H9 (cell line): ENCODE data around the gene UST. TPM values are rescaled to one million over a fixed set of nuclear protein-coding genes. Genes with fewer than 3 reads are reported as not detected.

Experiments used
- DNase-seq: peaks from one replicate; pipeline ENCODE4 v3.0.0-alpha.2; 2017
- H2AFZ ChIP-seq: one replicate; pipeline ENCODE4 v1.6.1; 2013; ENCODE audit warnings: mild to moderate bottlenecking, low read length, control low read depth, moderate library complexity
- H2AK5ac ChIP-seq: 2 replicates; pipeline ENCODE4 v1.6.1; 2013; ENCODE audit warnings: low read length, control low read depth, mixed read lengths; ENCODE audit not compliant: insufficient read length
- H2BK120ac ChIP-seq: one replicate; pipeline ENCODE4 v1.6.1; 2013; ENCODE audit warnings: low read depth, mild to moderate bottlenecking, low read length, control low read depth, inconsistent platforms; ENCODE audit not compliant: poor library complexity, severe bottlenecking
- H2BK12ac ChIP-seq: 2 replicates; pipeline ENCODE4 v1.6.1; 2013; ENCODE audit warnings: low read length, control low read depth, mixed read lengths, low read depth; ENCODE audit not compliant: insufficient read length
- H2BK15ac ChIP-seq: 2 replicates; pipeline ENCODE4 v1.6.1; 2013; ENCODE audit warnings: low read depth, low read length, control low read depth
- H2BK20ac ChIP-seq: one replicate; pipeline ENCODE4 v1.6.1; 2013; ENCODE audit warnings: low read depth, mild to moderate bottlenecking, low read length, control low read depth, inconsistent platforms; ENCODE audit not compliant: poor library complexity, severe bottlenecking
- H2BK5ac ChIP-seq: 2 replicates; pipeline ENCODE4 v1.6.1; 2013; ENCODE audit warnings: low read length, control low read depth, mixed read lengths; ENCODE audit not compliant: insufficient read length
- H3K14ac ChIP-seq: 2 replicates; pipeline ENCODE4 v1.6.1; 2013; ENCODE audit warnings: low read length, control low read depth; ENCODE audit not compliant: insufficient read depth
- H3K18ac ChIP-seq: 2 replicates; pipeline ENCODE4 v1.6.1; 2013; ENCODE audit warnings: low read depth, mild to moderate bottlenecking, mixed read lengths, low read length, control low read depth; ENCODE audit not compliant: insufficient read length
- H3K23ac ChIP-seq: 2 replicates; pipeline ENCODE4 v1.6.1; 2013; ENCODE audit warnings: low read length, control low read depth, mixed read lengths, low read depth; ENCODE audit not compliant: insufficient read length
- H3K23me2 ChIP-seq: 2 replicates; pipeline ENCODE4 v1.6.1; 2013; ENCODE audit warnings: low read depth, mild to moderate bottlenecking, mixed read lengths, low read length, control low read depth; ENCODE audit not compliant: insufficient read length, poor library complexity, severe bottlenecking
- H3K27ac ChIP-seq: 2 replicates; pipeline ENCODE4 v1.5.1; 2013; ENCODE audit warnings: low read length, control low read depth, mixed read lengths, low read depth; ENCODE audit not compliant: insufficient read length
- H3K27me3 ChIP-seq: 2 replicates; pipeline ENCODE4 v1.6.1; 2013; ENCODE audit warnings: low read length, control low read depth, inconsistent platforms; ENCODE audit not compliant: insufficient read depth
- H3K4ac ChIP-seq: 2 replicates; pipeline ENCODE4 v1.6.1; 2013; ENCODE audit warnings: low read depth, mild to moderate bottlenecking, control low read depth, inconsistent platforms, low read length, moderate library complexity
- H3K4me1 ChIP-seq: 2 replicates; pipeline ENCODE4 v1.6.1; 2013; ENCODE audit warnings: low read length, control low read depth, inconsistent platforms; ENCODE audit not compliant: insufficient read depth
- H3K4me2 ChIP-seq: 2 replicates; pipeline ENCODE4 v1.6.1; 2013; ENCODE audit warnings: low read length, control low read depth, mixed read lengths; ENCODE audit not compliant: insufficient read length, insufficient read depth
- H3K56ac ChIP-seq: 2 replicates; pipeline ENCODE4 v1.6.1; 2013; ENCODE audit warnings: low read depth, mild to moderate bottlenecking, mixed read lengths, low read length, control low read depth; ENCODE audit not compliant: insufficient read length
- H3K79me1 ChIP-seq: 2 replicates; pipeline ENCODE4 v1.6.1; 2013; ENCODE audit warnings: low read depth, mild to moderate bottlenecking, moderate library complexity, low read length, control low read depth, inconsistent platforms; ENCODE audit not compliant: insufficient read depth, poor library complexity, severe bottlenecking
- H3K79me2 ChIP-seq: 2 replicates; pipeline ENCODE4 v1.6.1; 2013; ENCODE audit warnings: low read length, control low read depth, inconsistent platforms; ENCODE audit not compliant: insufficient read depth
- H3K9ac ChIP-seq: 2 replicates; pipeline ENCODE4 v1.6.1; 2013; ENCODE audit warnings: low read length, control low read depth, mixed read lengths; ENCODE audit not compliant: insufficient read length; ENCODE audit errors: extremely low read depth
- H3K9me3 ChIP-seq: one replicate; pipeline ENCODE4 v1.6.1; 2013; ENCODE audit warnings: low read depth, low read length, inconsistent platforms; ENCODE audit not compliant: control insufficient read depth
- H3T11ph ChIP-seq: one replicate; pipeline ENCODE4 v1.6.1; 2013; ENCODE audit warnings: mild to moderate bottlenecking, low read length, control low read depth, inconsistent platforms
- H4K20me1 ChIP-seq: one replicate; pipeline ENCODE4 v1.6.1; 2013; ENCODE audit not compliant: control insufficient read depth, insufficient read length, insufficient read depth
- H4K5ac ChIP-seq: 2 replicates; pipeline ENCODE4 v1.6.1; 2013; ENCODE audit warnings: low read depth, mild to moderate bottlenecking, mixed read lengths, low read length, control low read depth; ENCODE audit not compliant: insufficient read length
- H4K8ac ChIP-seq: replicated peaks from 2 replicates; pipeline ENCODE4 v1.6.1; 2013; ENCODE audit warnings: low read length, control low read depth, mixed read lengths, low read depth; ENCODE audit not compliant: insufficient read length
- H4K91ac ChIP-seq: 2 replicates; pipeline ENCODE4 v1.6.1; 2013; ENCODE audit warnings: low read depth, mild to moderate bottlenecking, moderate library complexity, mixed read lengths, low read length, control low read depth; ENCODE audit not compliant: insufficient read length
- H3K27ac Mint-ChIP-seq, 3 experiments: 2 replicates in 2 of 3; 3 replicates in 1 of 3; pipeline ENCODE4 v1.8.0; 2020 to 2021; ENCODE audit warnings: mixed read lengths in 3 of 3, mild to moderate bottlenecking in 1 of 3, moderate library complexity in 1 of 3
- H3K27me3 Mint-ChIP-seq: 2 replicates; pipeline ENCODE4 v1.8.0; 2021; ENCODE audit warnings: low read depth, mild to moderate bottlenecking, moderate library complexity, mixed read lengths
- H3K36me3 Mint-ChIP-seq, 3 experiments: 2 replicates in 2 of 3; 3 replicates in 1 of 3; pipeline ENCODE4 v1.8.0; 2020 to 2021; ENCODE audit warnings: low read depth in 3 of 3, mixed read lengths in 3 of 3; ENCODE audit not compliant: insufficient read depth in 1 of 3
- H3K4me1 Mint-ChIP-seq, 2 experiments: 2 replicates each; pipeline ENCODE4 v1.8.0; 2020; ENCODE audit warnings: mixed read lengths in 2 of 2
- H3K4me3 Mint-ChIP-seq, 2 experiments: 2 replicates in 1 of 2; 3 replicates in 1 of 2; pipeline ENCODE4 v1.8.0; 2020 to 2021; ENCODE audit warnings: mild to moderate bottlenecking in 2 of 2, mixed read lengths in 2 of 2, moderate library complexity in 1 of 2
- H3K9me3 Mint-ChIP-seq, 2 experiments: 2 replicates in 1 of 2; 3 replicates in 1 of 2; pipeline ENCODE4 v1.8.0; 2020; ENCODE audit warnings: mild to moderate bottlenecking in 2 of 2, mixed read lengths in 2 of 2, moderate library complexity in 1 of 2
- WGBS: extraction: QIAGEN DNeasy Blood & Tissue Kit; methylation state at CpG from one replicate; pipeline ENCODE4 v1.1.7; 2013; ENCODE audit warnings: missing lambda C conversion rate, low lambda C conversion rate, mixed read lengths; ENCODE audit not compliant: insufficient read length; ENCODE audit errors: extremely low coverage; 5-methylcytosine and 5-hydroxymethylcytosine counted together
- total RNA-seq: library from RNA; stranded (reverse); gene quantifications from 2 replicates; pipeline ENCODE4 v1.2.1, GENCODE V29; 2021
- TF ChIP-seq, protein P1 (sequence below): fragments of 200-600 bp; sonication (generic); conservative IDR thresholded peaks from 3 replicates; pipeline ENCODE4 v1.8.0; 2021; ENCODE audit warnings: antibody characterized with exemption, mild to moderate bottlenecking

UST gene
- total RNA-seq, 1 experiment from 2014 or later, result 14.4 TPM

DNA sequence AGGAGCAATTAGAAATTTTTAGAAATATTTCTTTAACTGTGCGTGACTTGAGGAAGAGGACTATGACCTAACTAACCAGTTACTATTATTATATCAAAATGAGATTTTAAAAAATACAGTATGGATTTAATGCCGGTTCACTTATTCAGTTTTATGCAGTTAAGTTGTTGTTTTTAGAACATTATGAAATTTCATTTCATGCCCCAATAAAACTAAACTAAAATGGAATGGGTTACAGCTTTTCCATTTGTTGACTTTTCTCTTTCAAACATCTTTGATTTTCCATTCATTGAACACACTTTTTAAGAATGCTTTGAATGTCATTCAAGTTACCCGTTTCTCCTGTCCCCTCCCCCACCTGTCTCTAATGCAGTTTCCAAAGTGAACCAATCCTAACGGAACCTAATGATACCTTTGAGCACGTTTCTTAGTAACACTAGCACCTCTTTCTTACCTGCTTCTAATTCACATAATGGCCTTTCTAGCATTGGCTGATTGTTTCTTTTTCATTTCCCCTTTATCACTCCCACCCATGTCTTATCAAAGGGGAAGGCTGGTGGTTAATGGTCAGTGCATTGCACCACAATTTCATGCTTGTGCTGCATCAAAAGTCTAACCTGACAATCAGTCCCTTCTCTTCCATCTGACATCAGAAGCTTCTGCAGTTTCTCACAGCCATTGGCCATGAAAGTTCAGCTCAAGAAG, 308.5 kb downstream of the UST start:
- H3K56ac ChIP-seq, result no peak overlapping the region
- peaks cover 17 to 21% of the 10 kb centered on the region in 2 experiments for H3K4me1 Mint-ChIP-seq
- H3K14ac ChIP-seq, result no peak overlapping the region
- no peak overlapping the region for H2BK120ac ChIP-seq
- H3K23ac ChIP-seq, result no peak overlapping the region
- TF ChIP-seq, protein P1, sequence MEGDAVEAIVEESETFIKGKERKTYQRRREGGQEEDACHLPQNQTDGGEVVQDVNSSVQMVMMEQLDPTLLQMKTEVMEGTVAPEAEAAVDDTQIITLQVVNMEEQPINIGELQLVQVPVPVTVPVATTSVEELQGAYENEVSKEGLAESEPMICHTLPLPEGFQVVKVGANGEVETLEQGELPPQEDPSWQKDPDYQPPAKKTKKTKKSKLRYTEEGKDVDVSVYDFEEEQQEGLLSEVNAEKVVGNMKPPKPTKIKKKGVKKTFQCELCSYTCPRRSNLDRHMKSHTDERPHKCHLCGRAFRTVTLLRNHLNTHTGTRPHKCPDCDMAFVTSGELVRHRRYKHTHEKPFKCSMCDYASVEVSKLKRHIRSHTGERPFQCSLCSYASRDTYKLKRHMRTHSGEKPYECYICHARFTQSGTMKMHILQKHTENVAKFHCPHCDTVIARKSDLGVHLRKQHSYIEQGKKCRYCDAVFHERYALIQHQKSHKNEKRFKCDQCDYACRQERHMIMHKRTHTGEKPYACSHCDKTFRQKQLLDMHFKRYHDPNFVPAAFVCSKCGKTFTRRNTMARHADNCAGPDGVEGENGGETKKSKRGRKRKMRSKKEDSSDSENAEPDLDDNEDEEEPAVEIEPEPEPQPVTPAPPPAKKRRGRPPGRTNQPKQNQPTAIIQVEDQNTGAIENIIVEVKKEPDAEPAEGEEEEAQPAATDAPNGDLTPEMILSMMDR, result no peak
- no peak overlapping the region; a peak in 1 of 5 replicates for H3K4me3 Mint-ChIP-seq
- 0 out of 7 replicates have a peak overlapping the region, but pooled peaks of 1 of the 3 experiments have one; percentile 25 for H3K27ac Mint-ChIP-seq
- H3T11ph ChIP-seq, result no peak overlapping the region
- no peak overlapping the region for H4K5ac ChIP-seq
- no peak overlapping the region for H3K4ac ChIP-seq
- no peaks in the 10 kb centered on the region for H3K27me3 ChIP-seq
- no peaks in the 10 kb centered on the region for H3K79me2 ChIP-seq
- H2BK5ac ChIP-seq, result no peak overlapping the region
- H3K79me1 ChIP-seq, result no peaks in the 10 kb centered on the region
- H3K36me3 Mint-ChIP-seq, result peaks cover 0 to 4% (median 0%) of the 10 kb centered on the region in 3 experiments; a peak in 2 of 7 replicates
- H2BK12ac ChIP-seq, result no peak overlapping the region
- no peaks in the 10 kb centered on the region for H3K27me3 Mint-ChIP-seq
- no peaks in the 10 kb centered on the region for H3K9me3 Mint-ChIP-seq
- H3K23me2 ChIP-seq, result no peaks in the 10 kb centered on the region
- no peak overlapping the region for H2BK15ac ChIP-seq
- no peaks in the 10 kb centered on the region for H3K9me3 ChIP-seq
- H4K8ac ChIP-seq, result no peak overlapping the region
- no peak overlapping the region for H3K4me2 ChIP-seq
- no peak overlapping the region for H2AK5ac ChIP-seq
- H3K4me1 ChIP-seq, result peaks cover 3% of the 10 kb centered on the region; the same call in 1 of the 2 replicates
- H4K20me1 ChIP-seq, result no peaks in the 10 kb centered on the region
- no peak for DNase-seq
- WGBS, result no CpG with 5 or more reads among the region's 5 CpGs
- no peak overlapping the region for H3K9ac ChIP-seq
- no peak overlapping the region for H3K18ac ChIP-seq
- no peak overlapping the region for H3K27ac ChIP-seq
- H2BK20ac ChIP-seq, result no peak overlapping the region
- H2AFZ ChIP-seq, result no peak overlapping the region
- no peak overlapping the region for H4K91ac ChIP-seq
